PC-3 (cell line): ENCODE measurements around the gene SGSH. TPM values are rescaled to one million over a fixed set of nuclear protein-coding genes. Genes with fewer than 3 reads are reported as not detected.
A peak's percentile ranks its signal among the peaks of the same experiment; 100 is the strongest.

Experiments
- ATAC-seq: fragments of 200-7000 bp; cut with Tn5 transposase; 2 replicates; pipeline ENCODE4 v1.9.1; 2020; ENCODE audit warnings: mild to moderate bottlenecking, moderate library complexity
- BruUV-seq: library from RNA; stranded (reverse); fragments of 400-500 nt; replicated peaks from 2 replicates; lab custom pipeline; 2021; lab: Mats Ljungman, UMichigan
- CTCF ChIA-PET: fragments of 300-600 bp; sonication (Branson Sonifier 250); formaldehyde crosslinking; loops from one replicate; lab custom pipeline; 2022; ENCODE audit warnings: antibody characterized with exemption; lab: Charles Lee
- POLR2A ChIA-PET: fragments of 300-600 bp; sonication (Branson Sonifier 250); formaldehyde crosslinking; loops from one replicate; lab custom pipeline; 2022; ENCODE audit warnings: antibody characterized with exemption; ENCODE audit not compliant: unreplicated experiment; lab: Charles Lee
- DNase-seq: peaks from one replicate; pipeline ENCODE4 v3.0.0-alpha.2; 2015
- H2AFZ ChIP-seq: fragments of 300-600 bp; sonication (generic); 2 replicates; pipeline ENCODE4 v1.6.0; 2016; ENCODE audit warnings: antibody characterized with exemption, low read length
- H3F3A ChIP-seq: fragments of 300-600 bp; sonication (generic); one replicate; pipeline ENCODE4 v1.6.0; 2017; ENCODE audit warnings: antibody characterized with exemption, low read length, control low read depth, mild to moderate bottlenecking; ENCODE audit not compliant: unreplicated experiment
- H3K27ac ChIP-seq: fragments of 300-600 bp; sonication (generic); 2 replicates; pipeline ENCODE4 v1.5.1; 2016; ENCODE audit warnings: mild to moderate bottlenecking, low read length
- H3K27me3 ChIP-seq: fragments of 300-600 bp; sonication (generic); 2 replicates; pipeline ENCODE4 v1.6.1; 2016; ENCODE audit warnings: low read length, mixed read lengths
- H3K36me3 ChIP-seq: fragments of 300-600 bp; sonication (generic); 2 replicates; pipeline ENCODE4 v1.6.1; 2016; ENCODE audit warnings: low read depth, mixed run types, low read length, mixed read lengths
- H3K4me1 ChIP-seq: fragments of 300-600 bp; sonication (generic); 2 replicates; pipeline ENCODE4 v1.5.1; 2016; ENCODE audit warnings: low read length; ENCODE audit not compliant: insufficient read depth
- H3K4me2 ChIP-seq: fragments of 300-600 bp; sonication (generic); 2 replicates; pipeline ENCODE4 v1.6.0; 2016; ENCODE audit warnings: low read length
- H3K4me3 ChIP-seq: fragments of 300-600 bp; sonication (generic); 2 replicates; pipeline ENCODE4 v1.5.1; 2016; ENCODE audit warnings: mild to moderate bottlenecking, low read length, mixed read lengths
- H3K79me2 ChIP-seq: fragments of 300-600 bp; sonication (generic); 2 replicates; pipeline ENCODE4 v1.6.1; 2017; ENCODE audit warnings: low read length, mixed read lengths
- H3K9ac ChIP-seq: fragments of 300-600 bp; sonication (generic); 2 replicates; pipeline ENCODE4 v1.6.0; 2016; ENCODE audit warnings: mild to moderate bottlenecking, low read length
- H3K9me2 ChIP-seq: fragments of 300-600 bp; sonication (generic); replicated peaks from 2 replicates; pipeline ENCODE4 v1.6.1; 2016; ENCODE audit warnings: mixed run types, low read length, mixed read lengths
- H3K9me3 ChIP-seq: fragments of 300-600 bp; sonication (generic); 2 replicates; pipeline ENCODE4 v1.6.1; 2016; ENCODE audit warnings: low read length, mixed read lengths
- H4K20me1 ChIP-seq: fragments of 300-600 bp; sonication (generic); 2 replicates; pipeline ENCODE4 v1.6.1; 2016; ENCODE audit warnings: low read length, mixed read lengths
- EZH2 ChIP-seq: fragments of 300-600 bp; sonication (generic); IDR thresholded peaks from one replicate; pipeline ENCODE4 v1.6.1; 2017; ENCODE audit warnings: antibody characterized with exemption, mild to moderate bottlenecking, low read length; ENCODE audit not compliant: unreplicated experiment
- EZH2phosphoT487 ChIP-seq: fragments of 300-600 bp; sonication (generic); IDR thresholded peaks from 2 replicates; pipeline ENCODE4 v1.6.1; 2018; ENCODE audit warnings: mild to moderate bottlenecking, antibody characterized with exemption, low read length, borderline replicate concordance
- intact Hi-C: fragments of 100-400 bp; cut with micrococcal nuclease; formaldehyde crosslinking; loops from 2 replicates; pipeline ENCODE4 v1.9.0; 2023
- total RNA-seq: library from RNA; depleted of rRNA; stranded (reverse); fragments of >200 nt; gene quantifications from 2 replicates; pipeline ENCODE4 v1.2.3, GENCODE V29; 2014
- TF ChIP-seq, protein P1 (sequence below): fragments of 300-600 bp; sonication (generic); conservative IDR thresholded peaks from 2 replicates; pipeline ENCODE4 v1.5.1; 2017; ENCODE audit warnings: antibody characterized with exemption, low read depth, mild to moderate bottlenecking, low read length

Gene SGSH
- total RNA-seq, 1 experiment from 2014 or later, result 16.6 TPM

DNA sequence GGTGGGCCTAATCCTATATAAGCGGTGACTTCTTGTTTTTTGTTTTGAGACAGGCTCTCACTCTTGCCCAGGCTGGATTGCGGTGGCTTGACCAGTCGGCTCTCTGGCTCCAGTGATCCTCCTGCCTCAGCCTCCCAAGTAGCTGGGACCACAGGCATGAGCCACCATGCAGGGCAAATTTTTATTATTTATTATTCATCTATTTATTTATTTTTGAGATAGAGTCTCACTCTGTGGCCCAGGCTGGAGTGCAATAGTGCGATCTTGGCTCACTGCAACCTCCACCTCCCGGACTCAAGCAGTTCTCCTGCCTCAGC, 35.9 kb upstream of the SGSH start:
- Histone ChIP-seq H3K9ac (no peak overlapping the region), H3K4me3 (no peak overlapping the region), H2AFZ (no peak overlapping the region), H3K4me1 (peaks cover 38% of the 10 kb centered on the region), H3K4me2 (no peak overlapping the region), H3K79me2 (peaks cover under 1% of the 10 kb centered on the region; the same call in 1 of the 2 replicates), H3K27ac (no peak overlapping the region), H3K9me2 (no peaks in the 10 kb centered on the region), H3F3A (peaks cover 4% of the 10 kb centered on the region), H3K9me3 (no peaks in the 10 kb centered on the region), H4K20me1 (no peaks in the 10 kb centered on the region), H3K27me3 (no peaks in the 10 kb centered on the region), H3K36me3 (no peaks in the 10 kb centered on the region)
- intact Hi-C loops, result no loop called here
- ATAC-seq (no peak), DNase-seq (no peak)
- ChIA-PET CTCF (no interaction called here), POLR2A (no interaction called here)
- no TSS peak for BruUV-seq
- TF ChIP-seq EZH2phosphoT487 (no peak), EZH2 (no peak)

DNA sequence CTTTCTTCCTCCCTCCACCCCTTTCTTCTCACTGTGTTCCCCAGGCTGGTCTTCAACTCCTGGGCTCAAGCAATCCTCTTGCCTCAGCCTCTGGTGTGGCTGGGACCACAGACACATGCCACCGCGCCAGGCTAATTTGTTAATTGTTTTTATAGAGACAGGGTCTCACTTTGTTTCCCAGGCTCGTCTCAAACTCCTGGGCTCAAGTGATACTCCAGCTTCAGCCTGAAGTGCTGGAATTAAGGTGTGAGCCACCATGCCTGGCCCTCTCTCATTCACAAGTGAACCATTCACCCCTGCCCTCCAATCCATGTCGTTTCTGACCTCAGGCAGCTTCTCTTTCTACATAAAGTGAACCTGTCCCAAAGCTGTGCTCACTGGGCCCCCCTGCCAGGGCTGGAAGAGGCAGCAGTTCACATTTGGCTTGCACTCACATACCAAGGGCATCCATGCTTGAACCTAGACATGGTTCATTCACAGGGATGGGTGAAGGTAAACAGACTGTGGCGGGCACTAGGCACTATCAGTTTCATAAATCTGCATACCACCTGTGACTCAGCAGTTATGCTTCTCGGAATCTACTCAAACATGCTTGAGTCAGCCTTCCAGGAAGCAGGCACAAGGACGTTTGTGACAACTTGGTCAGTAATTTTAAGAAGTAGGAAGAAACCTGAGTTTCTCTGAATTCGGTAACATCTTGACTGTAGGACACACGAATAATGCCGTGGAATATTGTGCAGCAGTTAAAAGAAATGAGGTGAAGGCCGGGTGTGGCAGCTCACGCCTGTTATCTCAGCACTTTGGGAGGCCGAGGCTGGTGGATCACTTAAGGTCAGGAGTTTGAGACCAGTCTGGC, 34.5 kb upstream of the SGSH start:
- TF ChIP-seq EZH2phosphoT487 (no peak), EZH2 (no peak)
- TF ChIP-seq, protein P1, sequence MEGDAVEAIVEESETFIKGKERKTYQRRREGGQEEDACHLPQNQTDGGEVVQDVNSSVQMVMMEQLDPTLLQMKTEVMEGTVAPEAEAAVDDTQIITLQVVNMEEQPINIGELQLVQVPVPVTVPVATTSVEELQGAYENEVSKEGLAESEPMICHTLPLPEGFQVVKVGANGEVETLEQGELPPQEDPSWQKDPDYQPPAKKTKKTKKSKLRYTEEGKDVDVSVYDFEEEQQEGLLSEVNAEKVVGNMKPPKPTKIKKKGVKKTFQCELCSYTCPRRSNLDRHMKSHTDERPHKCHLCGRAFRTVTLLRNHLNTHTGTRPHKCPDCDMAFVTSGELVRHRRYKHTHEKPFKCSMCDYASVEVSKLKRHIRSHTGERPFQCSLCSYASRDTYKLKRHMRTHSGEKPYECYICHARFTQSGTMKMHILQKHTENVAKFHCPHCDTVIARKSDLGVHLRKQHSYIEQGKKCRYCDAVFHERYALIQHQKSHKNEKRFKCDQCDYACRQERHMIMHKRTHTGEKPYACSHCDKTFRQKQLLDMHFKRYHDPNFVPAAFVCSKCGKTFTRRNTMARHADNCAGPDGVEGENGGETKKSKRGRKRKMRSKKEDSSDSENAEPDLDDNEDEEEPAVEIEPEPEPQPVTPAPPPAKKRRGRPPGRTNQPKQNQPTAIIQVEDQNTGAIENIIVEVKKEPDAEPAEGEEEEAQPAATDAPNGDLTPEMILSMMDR, result no peak
- ChIA-PET CTCF (interaction anchor here (0.7 kb wide), 1 partner anchor 946 kb away, joined by 3 read pairs; no protein-coding TSS in a partner anchor), POLR2A (no interaction called here)
- Histone ChIP-seq H3K9me3 (no peaks in the 10 kb centered on the region), H3K27ac (peak overlapping the region; percentile 86), H3K4me3 (peak overlapping the region; percentile 29; the same call in 1 of the 2 replicates), H3K36me3 (no peaks in the 10 kb centered on the region), H3K9me2 (no peaks in the 10 kb centered on the region), H2AFZ (peak overlapping the region; percentile 36), H3K4me1 (peaks cover 34% of the 10 kb centered on the region), H3F3A (peaks cover 4% of the 10 kb centered on the region), H3K27me3 (no peaks in the 10 kb centered on the region), H4K20me1 (no peaks in the 10 kb centered on the region), H3K79me2 (no peaks in the 10 kb centered on the region), H3K9ac (peak overlapping the region; percentile 45), H3K4me2 (peak overlapping the region; percentile 69)
- no TSS peak for BruUV-seq
- intact Hi-C loops, result loop anchor here (2.0 to 5.0 kb wide), 2 partner anchors 36 to 152 kb away; partner anchors contain the start of gene GAA
- DNase-seq (peak; percentile 100), ATAC-seq (peak; percentile 90)

DNA sequence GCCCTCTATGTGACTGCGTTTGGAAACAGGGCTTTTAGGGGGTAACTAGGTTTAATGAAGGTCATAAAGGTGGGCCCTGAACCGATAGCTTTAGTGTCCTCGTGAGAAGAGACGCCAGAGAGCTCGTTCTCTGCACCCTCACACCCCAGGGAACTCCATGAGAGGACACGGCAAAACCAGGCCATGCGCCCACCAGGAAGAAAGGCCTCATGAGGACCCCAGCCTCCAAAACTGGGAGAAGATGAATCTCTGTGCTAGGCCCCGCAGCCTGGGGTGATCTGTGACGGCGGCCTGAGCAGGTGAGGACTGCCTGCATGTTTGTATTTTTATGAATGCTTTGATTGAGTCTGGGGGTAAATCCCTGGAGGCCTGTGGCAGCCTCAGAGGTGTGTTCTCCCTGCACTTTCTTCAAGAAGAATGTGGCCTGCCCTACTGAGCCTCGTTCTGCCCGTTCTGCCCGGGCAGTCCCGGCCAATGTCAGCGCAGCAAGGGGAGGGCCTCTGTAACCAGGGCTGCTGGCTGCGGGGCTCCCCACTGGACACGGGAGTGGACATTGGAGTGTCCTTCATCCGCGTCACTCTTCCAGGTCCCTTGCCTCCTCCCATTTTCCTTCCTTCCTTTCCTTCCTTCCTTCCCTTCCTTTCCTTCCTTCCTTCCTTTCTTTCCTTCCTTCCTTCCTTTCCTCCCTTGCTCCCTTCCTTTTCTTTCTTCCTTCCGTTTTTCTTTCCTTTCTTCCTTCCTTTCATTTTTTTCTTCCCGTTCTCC, 33.7 kb upstream of the SGSH start:
- no TSS peak for BruUV-seq
- no peaks in the 10 kb centered on the region for H3K9me3 ChIP-seq
- CTCF ChIA-PET, result interaction anchor here (0.7 kb wide), 1 partner anchor 947 kb away, joined by 3 read pairs; no protein-coding TSS in a partner anchor
- H4K20me1 ChIP-seq, result no peaks in the 10 kb centered on the region
- ATAC-seq (no peak), DNase-seq (no peak)
- no peak overlapping the region for H3K4me3 ChIP-seq
- H3K79me2 ChIP-seq, result no peaks in the 10 kb centered on the region
- H3K9me2 ChIP-seq, result no peaks in the 10 kb centered on the region
- TF ChIP-seq, protein P1, result no peak
- no peak for TF ChIP-seq EZH2phosphoT487
- no peak for TF ChIP-seq EZH2
- H3K27ac ChIP-seq, result peak overlapping the region; percentile 86
- intact Hi-C loops, result loop anchor here (1.0 to 5.0 kb wide), 5 partner anchors 35 to 171 kb away; partner anchors contain the start of genes EIF4A3 and GAA
- peaks cover 4% of the 10 kb centered on the region for H3F3A ChIP-seq
- H3K36me3 ChIP-seq, result no peaks in the 10 kb centered on the region
- 0 out of 2 replicates have a peak overlapping the region, but pooled peaks have one; percentile 32 for H2AFZ ChIP-seq
- H3K27me3 ChIP-seq, result no peaks in the 10 kb centered on the region
- H3K4me1 ChIP-seq, result peaks cover 28% of the 10 kb centered on the region
- peak overlapping the region; percentile 44 for H3K9ac ChIP-seq
- POLR2A ChIA-PET, result no interaction called here
- peak overlapping the region; percentile 69 for H3K4me2 ChIP-seq
